AG08396 (cell line): ENCODE data around the gene AGAP2.

ENCODE experiments used
- DNase-seq: peaks from one replicate; pipeline ENCODE4 v3.0.0; 2012; ENCODE audit warnings: low spot score, mixed read lengths

AGAP2 gene

DNA sequence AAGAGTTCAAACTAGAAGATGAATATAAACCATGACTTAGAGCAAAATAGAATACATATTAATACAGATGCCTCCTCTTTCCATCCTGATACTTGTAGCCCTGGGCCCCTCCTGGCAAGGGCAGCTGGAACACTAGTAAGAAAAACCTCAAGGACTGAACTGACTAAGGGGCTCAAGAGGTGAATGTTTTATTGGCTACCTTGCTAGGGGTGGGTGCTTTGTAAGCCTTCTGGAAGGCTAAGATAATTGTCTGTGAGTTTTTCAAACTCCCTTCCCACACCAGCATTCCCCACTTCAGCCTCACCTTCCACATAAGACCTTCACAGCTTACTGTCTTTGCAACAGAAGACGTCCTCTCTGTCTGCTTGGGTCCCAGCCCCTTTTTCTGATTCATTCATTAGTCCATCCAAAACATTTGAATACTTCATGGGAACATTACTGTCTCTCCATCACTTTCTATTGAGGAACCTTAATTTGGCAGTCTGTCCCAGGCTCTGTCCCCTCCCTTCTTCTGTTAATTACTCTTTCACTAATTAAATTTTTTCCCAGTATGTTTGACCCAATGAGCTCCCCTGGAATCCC lies 15.3 kb upstream of the AGAP2 start:
- DNase-seq: no peak

GRCh38 chr12:57752668-57753000 lies 14.1 kb upstream of the AGAP2 start:
- no peak for DNase-seq

- DNase-seq: peak; percentile 99
Observed at GRCh38 chr12:57751788-57752667, 13.5 kb upstream of the AGAP2 start, which contains the start of gene CDK4. Gene CDK4, minus strand, starts transcription at chr12:57752310. Its CDS starts 593 bp downstream, at chr12:57751717.

- DNase-seq: no peak
Observed at GRCh38 chr12:57751432-57751787, 12.9 kb upstream of the AGAP2 start.

DNA sequence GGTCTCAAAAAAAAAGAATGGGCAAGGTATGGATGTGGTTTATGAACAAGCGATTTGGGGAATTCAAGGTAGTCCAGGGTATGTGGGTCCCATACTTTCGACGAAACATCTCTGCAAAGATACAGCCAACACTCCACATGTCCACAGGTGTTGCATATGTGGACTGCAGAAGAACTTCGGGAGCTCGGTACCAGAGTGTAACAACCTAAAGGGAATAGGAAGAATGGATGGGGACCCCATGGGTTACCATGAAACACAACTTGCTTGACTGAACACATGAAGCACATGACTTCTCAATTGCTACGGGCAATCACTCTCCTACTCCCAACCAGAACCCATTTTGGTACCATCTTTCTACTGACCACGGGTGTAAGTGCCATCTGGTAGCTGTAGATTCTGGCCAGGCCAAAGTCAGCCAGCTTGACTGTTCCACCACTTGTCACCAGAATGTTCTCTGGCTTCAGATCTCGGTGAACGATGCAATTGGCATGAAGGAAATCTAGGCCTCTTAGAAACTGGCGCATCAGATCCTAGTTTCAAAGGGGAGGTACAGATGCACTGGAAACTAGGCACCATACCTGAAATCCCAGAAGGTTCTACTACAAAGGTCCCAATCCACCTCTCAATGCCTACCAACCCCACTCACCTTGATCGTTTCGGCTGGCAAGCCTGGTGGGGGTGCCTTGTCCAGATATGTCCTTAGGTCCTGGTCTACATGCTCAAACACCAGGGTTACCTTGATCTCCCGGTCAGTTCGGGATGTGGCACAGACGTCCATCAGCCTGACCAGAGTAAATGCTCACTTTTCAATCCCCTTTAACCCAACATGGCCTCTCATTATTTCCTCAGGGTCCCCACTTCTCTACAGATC lies 12.3 kb upstream of the AGAP2 start:
- DNase-seq: no peak

DNA sequence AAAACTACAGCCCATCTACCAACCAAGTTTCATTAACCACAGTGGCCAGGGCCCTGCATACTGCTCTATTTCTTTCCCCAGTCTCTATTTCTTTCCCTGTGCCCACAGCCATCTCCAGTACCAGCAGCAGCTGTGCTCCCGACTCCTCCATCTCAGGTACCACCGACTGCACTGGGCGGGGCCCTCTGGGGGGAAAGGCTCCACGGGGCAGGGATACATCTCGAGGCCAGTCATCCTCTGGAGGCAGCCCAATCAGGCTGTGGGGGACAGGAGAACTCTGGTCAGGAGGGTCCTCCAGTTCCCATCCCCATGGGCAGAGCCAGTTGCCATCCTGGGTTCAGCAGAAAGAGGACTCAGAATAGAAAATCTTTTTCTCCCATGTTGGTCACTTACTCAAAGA lies 10.5 kb upstream of the AGAP2 start:
- DNase-seq: no peak

DNA sequence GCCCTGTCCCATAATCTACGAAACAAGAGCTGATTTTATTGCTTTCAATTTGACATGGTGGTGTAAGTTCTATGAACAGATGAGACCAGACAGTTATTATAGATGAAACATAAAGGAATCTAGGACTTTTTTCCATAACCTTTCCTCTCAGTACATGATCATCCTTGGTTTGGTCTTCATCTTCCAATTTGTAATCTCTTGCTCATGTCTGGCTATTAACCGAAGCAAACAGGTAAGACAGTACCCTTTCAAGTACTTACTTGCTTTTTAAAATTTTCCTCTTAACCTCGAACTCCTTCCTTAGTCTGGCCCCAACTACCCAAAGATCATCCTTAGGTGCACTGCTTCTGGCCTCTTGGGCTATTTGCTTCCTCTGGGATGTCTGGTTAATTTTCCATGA lies 7.5 kb upstream of the AGAP2 start:
- no peak for DNase-seq

DNA sequence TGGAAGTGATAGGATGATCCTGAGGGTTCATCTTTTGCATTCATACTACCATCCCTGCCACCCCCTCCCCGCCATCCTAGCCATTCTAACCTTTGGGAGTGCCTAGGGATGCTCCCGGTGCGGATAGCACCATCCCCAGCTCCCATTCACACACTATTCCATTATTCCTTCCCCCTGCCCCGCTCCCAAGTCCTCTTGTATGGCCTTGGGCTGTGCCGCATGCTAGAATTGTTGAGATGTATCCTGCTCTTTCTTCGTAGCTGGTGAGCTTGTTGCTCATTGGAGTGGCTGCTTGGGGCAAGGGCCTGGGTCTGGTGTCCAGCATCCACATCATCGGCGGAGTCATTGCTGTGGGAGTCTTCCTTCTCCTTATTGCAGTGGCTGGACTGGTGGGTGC lies 6.9 kb upstream of the AGAP2 start:
- no peak for DNase-seq

DNA sequence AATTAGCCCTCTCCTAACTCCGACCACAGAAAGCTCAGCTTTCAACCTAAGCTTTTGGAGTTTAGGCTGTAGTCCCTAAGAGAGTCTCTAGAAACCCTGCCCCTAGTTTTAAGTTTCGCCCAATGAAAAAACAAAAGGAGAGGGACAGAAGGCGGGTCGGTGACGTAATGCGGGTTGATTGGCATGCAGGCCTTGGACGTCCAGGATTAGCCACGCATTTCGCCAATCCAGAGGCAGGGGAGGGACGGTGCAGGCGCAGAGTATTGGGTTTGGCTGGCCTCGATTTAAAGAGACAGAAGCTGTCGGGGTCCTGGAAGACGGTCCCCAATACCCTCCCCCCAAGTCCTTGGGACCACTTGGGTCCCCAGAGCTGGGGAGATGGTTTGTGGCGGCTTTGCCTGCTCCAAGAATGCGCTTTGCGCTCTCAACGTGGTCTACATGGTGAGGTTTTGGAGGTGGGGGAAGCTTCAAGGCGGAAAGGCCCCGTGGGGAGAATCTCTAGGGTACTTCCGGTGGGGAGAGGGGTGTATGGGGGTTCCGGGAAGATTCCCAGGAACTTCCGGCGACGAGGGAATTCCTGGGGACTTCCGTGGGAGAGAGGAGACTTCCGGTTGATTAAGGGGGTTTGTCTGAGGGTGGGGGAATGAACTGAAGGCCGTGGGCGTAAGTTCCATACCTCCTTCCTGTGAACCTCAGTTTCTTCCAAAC lies 6.4 kb upstream of the AGAP2 start, which contains the start of gene TSPAN31:
TSPAN31 (plus strand) TSS at position 263 of the 708 bp plus-strand sequence; CDS start at position 379, 116 bp downstream.
- DNase-seq: peak; percentile 94

- DNase-seq: peak; percentile 84
Observed at GRCh38 chr12:57744194-57744776, 5.7 kb upstream of the AGAP2 start.

DNA sequence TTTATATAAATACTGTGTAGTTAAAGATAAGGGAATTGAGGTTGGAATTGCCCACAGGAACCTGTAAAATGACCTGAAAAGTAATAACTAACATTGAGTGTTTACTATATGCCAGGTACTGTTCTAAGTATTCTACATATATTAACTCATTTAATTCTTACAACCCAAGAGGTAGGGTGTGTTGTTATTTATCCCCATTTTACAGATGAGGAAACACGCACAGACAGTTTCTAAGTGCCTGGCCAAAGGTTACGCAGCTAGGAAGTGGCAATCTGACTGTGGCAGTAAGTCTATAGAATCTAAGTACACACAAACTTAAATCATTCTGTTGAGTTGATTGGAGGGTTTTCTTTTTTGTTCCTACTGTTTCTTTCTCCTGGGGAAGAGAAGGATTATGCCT lies 5.2 kb upstream of the AGAP2 start:
- DNase-seq: no peak

DNA sequence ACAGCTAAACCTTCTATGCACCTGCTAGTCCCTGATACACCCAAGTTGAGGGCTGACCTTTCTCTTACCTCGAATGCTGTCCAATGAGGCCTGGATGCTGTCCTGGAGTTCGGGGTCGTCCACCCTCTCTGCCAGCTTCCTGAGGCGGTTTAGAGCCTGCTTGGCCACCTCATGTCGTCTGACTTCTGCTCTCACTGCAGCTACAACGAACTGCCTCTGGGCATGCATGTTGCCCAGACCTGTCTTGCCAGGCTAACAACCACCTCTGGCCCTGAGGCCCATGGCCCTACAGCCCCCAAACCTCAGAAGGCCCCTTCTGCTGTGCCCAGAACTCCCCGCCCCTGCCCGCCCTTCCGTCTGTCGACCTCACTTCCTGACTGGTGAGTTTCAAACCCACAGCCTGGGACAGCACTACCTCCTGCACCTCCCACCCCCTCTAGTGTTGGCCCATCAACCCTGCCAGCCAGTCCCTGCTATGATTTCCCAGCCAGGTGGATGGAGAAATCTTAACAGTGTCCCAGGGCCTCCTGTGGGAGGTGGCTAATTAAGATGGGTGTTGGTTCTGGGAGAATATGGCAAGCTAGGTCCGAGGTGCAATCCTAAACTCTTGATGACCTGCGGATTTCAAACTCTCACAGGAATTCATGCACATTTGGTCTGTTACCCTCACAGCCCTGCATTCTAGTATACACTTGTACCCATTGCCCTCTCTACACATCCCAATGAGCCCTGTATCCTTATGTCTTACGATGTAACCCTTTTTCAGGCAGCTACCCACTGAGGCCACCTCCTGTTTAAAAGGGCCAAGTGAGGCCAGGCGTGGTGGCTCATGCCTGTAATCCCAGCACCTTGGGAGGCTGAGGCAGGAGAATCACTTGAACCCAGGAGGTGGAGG lies 3.5 kb upstream of the AGAP2 start:
- DNase-seq: no peak

DNA sequence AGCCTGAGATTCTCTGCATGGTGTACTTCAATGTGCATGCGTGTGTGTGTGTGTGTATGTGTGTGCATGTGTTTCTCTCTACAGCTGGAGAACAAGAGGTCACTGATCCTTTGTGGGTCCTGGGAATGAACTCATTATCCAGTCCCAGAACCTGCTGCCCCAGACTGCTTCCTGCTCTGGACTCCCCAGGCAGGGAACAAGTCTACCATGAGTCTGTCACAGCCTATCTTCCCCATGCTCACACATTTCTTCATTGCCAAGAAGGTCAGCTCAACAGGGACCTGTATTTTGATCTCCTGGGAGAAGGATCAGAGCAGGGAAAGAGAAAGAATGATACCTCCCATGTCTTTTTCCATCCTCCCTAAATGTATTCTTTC lies 2.9 kb upstream of the AGAP2 start:
- no peak for DNase-seq

DNA sequence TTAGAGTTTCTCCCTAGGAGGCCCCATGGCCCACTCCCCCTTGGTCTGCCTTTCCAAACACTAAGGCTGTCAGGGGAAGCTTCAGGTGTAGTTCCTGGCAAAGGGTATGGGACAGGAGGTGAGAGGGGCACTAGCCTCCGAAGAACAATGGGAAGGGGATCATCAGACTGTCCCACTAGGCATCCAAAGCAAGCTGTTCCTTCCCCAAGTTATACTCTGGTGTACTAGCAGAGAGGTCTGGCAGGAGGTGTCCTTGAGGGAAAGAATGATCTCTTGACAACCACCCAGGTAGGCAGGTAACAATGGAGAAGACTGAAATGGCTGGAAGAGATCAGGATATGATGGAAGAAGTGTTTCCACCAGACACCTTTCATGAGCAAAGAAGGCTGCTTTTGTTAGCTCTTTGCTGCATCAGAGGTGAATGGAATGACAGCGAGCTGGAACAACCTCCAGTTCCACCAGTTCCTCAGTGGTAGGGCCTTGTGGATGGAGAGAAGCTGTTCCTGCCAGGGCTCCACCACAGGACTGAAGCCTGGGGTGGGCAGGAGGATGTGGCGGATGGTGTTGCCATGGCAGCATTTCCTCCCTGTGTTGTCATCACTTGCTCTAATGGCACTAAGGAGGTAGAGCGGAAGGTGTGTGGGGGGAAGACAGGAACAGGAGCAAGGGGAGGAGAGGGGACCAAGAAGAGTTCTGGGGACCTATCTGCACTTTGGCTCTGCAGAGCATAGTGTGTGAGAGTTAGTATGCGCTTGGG lies 2.3 kb upstream of the AGAP2 start:
- DNase-seq: no peak

GRCh38 chr12:57739914-57740538 lies 1.5 kb upstream of the AGAP2 start:
- DNase-seq: no peak

DNA sequence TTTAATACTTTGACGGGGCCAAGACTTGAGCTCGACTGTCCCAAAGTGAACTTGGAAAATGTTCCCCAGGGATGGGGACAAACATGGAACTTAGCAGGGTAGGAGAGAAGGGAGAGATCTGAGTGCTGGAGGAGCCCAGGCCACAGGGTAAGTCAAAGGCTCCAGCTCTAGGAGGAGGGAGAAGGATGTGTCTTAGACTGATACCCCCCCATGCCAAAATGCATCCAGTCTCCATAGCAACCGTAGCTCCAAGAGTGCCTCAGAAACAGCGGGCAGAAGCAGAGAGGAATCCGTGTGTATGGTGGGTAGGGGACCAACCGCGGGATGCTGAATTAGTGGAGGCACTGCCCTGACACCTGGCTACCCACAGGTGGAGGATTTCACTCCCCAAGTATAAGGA lies 845 bp upstream of the AGAP2 start:
- DNase-seq: no peak

GRCh38 chr12:57737467-57738460 lies 778 bp downstream of the AGAP2 start:
- DNase-seq: peak; percentile 61
